ENCODE data around the gene CREB5.

CREB5 gene

GRCh38 chr7:28503396-28503795 lies 91.1 kb downstream of the CREB5 start:
- Histone ChIP-seq H4K20me1 (ENCODE audit: insufficient read depth) (no peaks in the 10 kb centered on the region), H3K79me2 (ENCODE audit: insufficient read depth, low read depth) (no peaks in the 10 kb centered on the region), H3K4me1 (ENCODE audit: low read depth, poor library complexity, severe bottlenecking) (no peaks in the 10 kb centered on the region), H3K4me3 (IDR thresholded peaks at IDR 0.05; ENCODE audit: insufficient read depth, low read depth, low read length) (no peak overlapping the region), H3K27ac (no peak overlapping the region), H3K27me3 (ENCODE audit: insufficient read depth, low read depth) (no peaks in the 10 kb centered on the region), H2AFZ (ENCODE audit: low read depth) (no peak overlapping the region), H3K4me2 (no peak overlapping the region), H3K36me3 (ENCODE audit: insufficient read depth) (no peaks in the 10 kb centered on the region), H3K9ac (no peak overlapping the region)
- no peak for TF ChIP-seq CTCF (conservative IDR thresholded peaks at IDR 0.05; ENCODE audit: low read depth, low read length)

- H3K27ac ChIP-seq, result no peak overlapping the region
- H2AFZ ChIP-seq (ENCODE audit: low read depth), result no peak overlapping the region
- no peaks in the 10 kb centered on the region for H4K20me1 ChIP-seq (ENCODE audit: insufficient read depth)
- no peaks in the 10 kb centered on the region for H3K36me3 ChIP-seq (ENCODE audit: insufficient read depth)
- no peaks in the 10 kb centered on the region for H3K27me3 ChIP-seq (ENCODE audit: insufficient read depth, low read depth)
- H3K4me3 ChIP-seq (IDR thresholded peaks at IDR 0.05; ENCODE audit: insufficient read depth, low read depth, low read length), result no peak overlapping the region
- H3K9ac ChIP-seq, result no peak overlapping the region
- no peaks in the 10 kb centered on the region for H3K79me2 ChIP-seq (ENCODE audit: insufficient read depth, low read depth)
- no peak for TF ChIP-seq CTCF (conservative IDR thresholded peaks at IDR 0.05; ENCODE audit: low read depth, low read length)
- no peak overlapping the region for H3K4me2 ChIP-seq
- no peaks in the 10 kb centered on the region for H3K4me1 ChIP-seq (ENCODE audit: low read depth, poor library complexity, severe bottlenecking)
Measured at GRCh38 chr7:28505014-28505413, 92.7 kb downstream of the CREB5 start.

GRCh38 chr7:28505867-28506266 lies 93.5 kb downstream of the CREB5 start:
- TF ChIP-seq CTCF (conservative IDR thresholded peaks at IDR 0.05; ENCODE audit: low read depth, low read length), result no peak
- H3K27me3 ChIP-seq (ENCODE audit: insufficient read depth, low read depth), result no peaks in the 10 kb centered on the region
- no peak overlapping the region for H3K4me3 ChIP-seq (IDR thresholded peaks at IDR 0.05; ENCODE audit: insufficient read depth, low read depth, low read length)
- no peak overlapping the region for H3K4me2 ChIP-seq
- no peaks in the 10 kb centered on the region for H3K36me3 ChIP-seq (ENCODE audit: insufficient read depth)
- H3K27ac ChIP-seq, result no peak overlapping the region
- H3K9ac ChIP-seq, result no peak overlapping the region
- H2AFZ ChIP-seq (ENCODE audit: low read depth), result no peak overlapping the region
- no peaks in the 10 kb centered on the region for H4K20me1 ChIP-seq (ENCODE audit: insufficient read depth)
- no peaks in the 10 kb centered on the region for H3K4me1 ChIP-seq (ENCODE audit: low read depth, poor library complexity, severe bottlenecking)
- H3K79me2 ChIP-seq (ENCODE audit: insufficient read depth, low read depth), result no peaks in the 10 kb centered on the region

- no peaks in the 10 kb centered on the region for H3K36me3 ChIP-seq (ENCODE audit: insufficient read depth)
- no peak for TF ChIP-seq CTCF (conservative IDR thresholded peaks at IDR 0.05; ENCODE audit: low read depth, low read length)
Measured at GRCh38 chr7:28507525-28508282, 95.4 kb downstream of the CREB5 start.

More at GRCh38 chr7:28507525-28508282, 95.4 kb downstream of the CREB5 start:
- Histone ChIP-seq H2AFZ (ENCODE audit: low read depth) (no peak overlapping the region), H3K4me1 (ENCODE audit: low read depth, poor library complexity, severe bottlenecking) (no peaks in the 10 kb centered on the region), H3K27ac (no peak overlapping the region), H4K20me1 (ENCODE audit: insufficient read depth) (no peaks in the 10 kb centered on the region), H3K9ac (no peak overlapping the region), H3K79me2 (ENCODE audit: insufficient read depth, low read depth) (no peaks in the 10 kb centered on the region), H3K27me3 (ENCODE audit: insufficient read depth, low read depth) (no peaks in the 10 kb centered on the region), H3K4me3 (IDR thresholded peaks at IDR 0.05; ENCODE audit: insufficient read depth, low read depth, low read length) (no peak overlapping the region), H3K4me2 (no peak overlapping the region)
